Endothelial cell of umbilical vein (primary cell): ENCODE measurements around the gene GRK1. TPM values are rescaled to one million over a fixed set of nuclear protein-coding genes. Genes with fewer than 3 reads are reported as not detected.

Experiments used
- BruUV-seq: library from RNA; stranded (reverse); fragments of 400-500 nt; replicated peaks from 2 replicates; lab custom pipeline; 2021; lab: Mats Ljungman, UMichigan
- CTCF ChIA-PET: fragments of 300-600, 350-600 bp; sonication (Branson Sonifier 250); formaldehyde crosslinking; loops from one replicate; lab custom pipeline; 2021; ENCODE audit warnings: antibody characterized with exemption, inconsistent platforms; lab: Charles Lee
- POLR2A ChIA-PET: fragments of 300-600, 350-600 bp; sonication (Branson Sonifier 250); formaldehyde crosslinking; loops from one replicate; lab custom pipeline; 2021; ENCODE audit warnings: antibody characterized with exemption, inconsistent platforms; lab: Charles Lee
- DNase-seq: peaks from one replicate; pipeline ENCODE4 v3.0.0-alpha.2; 2011; ENCODE audit warnings: low read depth, low spot score
- FAIRE-seq: peaks from 2 replicates; lab custom pipeline; 2011; peaks lifted over from hg19 to GRCh38; lab: Jason Lieb, UNC
- H2AFZ ChIP-seq: 2 replicates; pipeline ENCODE4 v1.6.0; 2012; ENCODE audit warnings: low read depth, low read length, control low read depth, inconsistent platforms
- H3K27ac ChIP-seq: 2 replicates; pipeline ENCODE4 v1.5.1; 2011; ENCODE audit warnings: low read depth, mild to moderate bottlenecking, control low read depth, low read length, moderate library complexity; ENCODE audit not compliant: insufficient read depth
- H3K27me3 ChIP-seq, 2 experiments: 2 replicates each; pipeline versions ENCODE4 v1.6.0 to v1.6.1; 2011; ENCODE audit warnings: low read length in 2 of 2, mixed read lengths in 1 of 2; ENCODE audit not compliant: control insufficient read depth in 2 of 2, insufficient read depth in 2 of 2
- H3K36me3 ChIP-seq, 2 experiments: 2 replicates in 1 of 2; 3 replicates in 1 of 2; pipeline ENCODE4 v1.5.1; 2011; ENCODE audit warnings: low read length in 2 of 2, mild to moderate bottlenecking in 1 of 2, moderate library complexity in 1 of 2; ENCODE audit not compliant: control insufficient read depth in 2 of 2, insufficient read depth in 2 of 2; ENCODE audit errors: extremely low read depth in 1 of 2
- H3K4me1 ChIP-seq: 3 replicates; pipeline ENCODE4 v1.5.1; 2011; ENCODE audit warnings: mild to moderate bottlenecking, low read length; ENCODE audit not compliant: control insufficient read depth, insufficient read depth; ENCODE audit errors: extremely low read depth
- H3K4me2 ChIP-seq: 2 replicates; pipeline ENCODE4 v1.6.1; 2011; ENCODE audit warnings: low read length, control low read depth, mixed read lengths; ENCODE audit not compliant: insufficient read depth
- H3K4me3 ChIP-seq, 3 experiments: fragments of 200-600 bp in 1 of 3; sonication (generic), shearing (Covaris generic) in 1 of 3; replicated peaks in 1 of 3; 2 replicates each; pipeline ENCODE4 v1.5.1; 2011 to 2016; ENCODE audit warnings: control low read depth in 3 of 3, low read length in 3 of 3, mild to moderate bottlenecking in 2 of 3, inconsistent platforms in 1 of 3, low read depth in 1 of 3, moderate library complexity in 1 of 3; ENCODE audit not compliant: insufficient read depth in 1 of 3
- H3K79me2 ChIP-seq: 2 replicates; pipeline ENCODE4 v1.6.0; 2012; ENCODE audit warnings: low read length, inconsistent platforms; ENCODE audit not compliant: control insufficient read depth, insufficient read depth
- H3K9ac ChIP-seq: replicated peaks from 2 replicates; pipeline ENCODE3; 2011; ENCODE audit warnings: low read length, control low read depth; ENCODE audit not compliant: insufficient read depth; ENCODE audit errors: extremely low read depth
- H3K9me1 ChIP-seq: replicated peaks from 3 replicates; pipeline ENCODE4 v1.6.0; 2011; ENCODE audit warnings: mild to moderate bottlenecking, low read length; ENCODE audit not compliant: control insufficient read depth, insufficient read depth; ENCODE audit errors: extremely low read depth
- H3K9me3 ChIP-seq: replicated peaks from 2 replicates; pipeline ENCODE4 v1.5.1; 2012; ENCODE audit warnings: low read length, inconsistent platforms; ENCODE audit not compliant: control insufficient read depth, insufficient read depth
- H4K20me1 ChIP-seq: replicated peaks from 2 replicates; pipeline ENCODE3; 2011; ENCODE audit warnings: mild to moderate bottlenecking, low read length; ENCODE audit not compliant: control insufficient read depth, insufficient read depth; ENCODE audit errors: extremely low read depth
- CTCF ChIP-seq, 2 donors: IDR thresholded peaks; 1 replicate in 1 of 2; 2 replicates in 1 of 2; pipeline ENCODE4 v1.5.1; 2011; ENCODE audit warnings: low read length in 2 of 2, mild to moderate bottlenecking in 2 of 2, moderate library complexity in 2 of 2, control low read depth in 1 of 2, inconsistent platforms in 1 of 2, low read depth in 1 of 2; ENCODE audit not compliant: insufficient read depth in 1 of 2; ENCODE audit errors: extremely low read depth in 1 of 2
- EZH2 ChIP-seq: IDR thresholded peaks from 2 replicates; pipeline ENCODE4 v1.6.1; 2012; ENCODE audit warnings: borderline replicate concordance, low read depth, mild to moderate bottlenecking, moderate library complexity, low read length, inconsistent platforms; ENCODE audit not compliant: severe bottlenecking
- FOS ChIP-seq: IDR thresholded peaks from 2 replicates; pipeline ENCODE4 v1.6.1; 2011; ENCODE audit warnings: mild to moderate bottlenecking, low read length, moderate library complexity, borderline replicate concordance; ENCODE audit not compliant: insufficient read depth
- GATA2 ChIP-seq: IDR thresholded peaks from 2 replicates; pipeline ENCODE4 v1.7.0; 2011; ENCODE audit warnings: low read depth, mild to moderate bottlenecking, moderate library complexity, mixed read lengths, low read length; ENCODE audit not compliant: insufficient read length, insufficient read depth
- JUN ChIP-seq: IDR thresholded peaks from 2 replicates; pipeline ENCODE4 v1.6.1; 2011; ENCODE audit warnings: borderline replicate concordance, low read depth; ENCODE audit not compliant: insufficient read length, insufficient read depth
- MAX ChIP-seq: IDR thresholded peaks from 2 replicates; pipeline ENCODE4 v1.6.1; 2011; ENCODE audit not compliant: insufficient read depth, insufficient read length
- MYC ChIP-seq: IDR thresholded peaks from one replicate; pipeline ENCODE4 v1.6.1; 2011; ENCODE audit warnings: mild to moderate bottlenecking, low read depth, low read length
- POLR2A ChIP-seq: IDR thresholded peaks from 2 replicates; pipeline ENCODE4 v1.6.1; 2012; ENCODE audit warnings: low read depth, mild to moderate bottlenecking, control low read depth, low read length
- POLR2AphosphoS5 ChIP-seq: IDR thresholded peaks from 2 replicates; pipeline ENCODE4 v1.6.1; 2012; ENCODE audit warnings: low read depth, mild to moderate bottlenecking, control low read depth, low read length, moderate library complexity; ENCODE audit not compliant: insufficient read depth
- dilution Hi-C: fragments of 300-500 bp; cut with MboI; formaldehyde crosslinking; loops from one replicate; pipeline ENCODE4 v1.15.0; 2019; ENCODE audit warnings: low sequenced_read_pairs; ENCODE audit not compliant: extremely low pct_ligation_motif_present
- intact Hi-C: fragments of 100-400 bp; cut with micrococcal nuclease; formaldehyde crosslinking; loops from one replicate; pipeline ENCODE4 v1.10.0; 2022
- polyA plus RNA-seq, 4 experiments: library from polyadenylated mRNA; depleted of rRNA in 3 of 4; stranded (reverse) in 3 of 4; unstranded in 1 of 4; fragments of >200 nt; gene quantifications; 2 replicates each; pipeline versions ENCODE4 v1.2.1 to v1.2.3, GENCODE V29; 2011 to 2012; ENCODE audit warnings: missing spikeins in 1 of 4
- total RNA-seq: library from RNA; stranded (reverse); gene quantifications from 2 replicates; pipeline ENCODE4 v1.2.3, GENCODE V29; 2021

Gene GRK1
- total and polyA plus RNA-seq, 2 donors (not counting 3 experiments of a cell fraction or from before 2014, with no cell fraction given): not detected

GRCh38 chr13:113732961-113733950, 66.2 kb downstream of the GRK1 start:
- H2AFZ ChIP-seq: no peak overlapping the region
- no peaks in the 10 kb centered on the region for H3K36me3 ChIP-seq
- H4K20me1 ChIP-seq: no peaks in the 10 kb centered on the region
- TF ChIP-seq MYC (no peak), FOS (no peak), EZH2 (no peak), GATA2 (no peak), JUN (no peak), POLR2AphosphoS5 (no peak), CTCF (IDR thresholded peaks at IDR 0.05; ENCODE audit: extremely low read depth in 1 of 2, insufficient read depth in 1 of 2, low read depth in 1 of 2, low read length in 2 of 2) (no peak), POLR2A (no peak), MAX (no peak)
- no peaks in the 10 kb centered on the region for H3K79me2 ChIP-seq
- no peak overlapping the region for H3K4me3 ChIP-seq
- ChIA-PET CTCF (interaction anchor here (1.6 kb wide), 1 partner anchor 9 kb away, joined by 6 read pairs; no protein-coding TSS in a partner anchor), POLR2A (no interaction called here)
- no peak overlapping the region for H3K27ac ChIP-seq
- DNase-seq (no peak), FAIRE-seq (no peak)
- H3K4me2 ChIP-seq: no peak overlapping the region
- no peak overlapping the region for H3K9ac ChIP-seq
- H3K4me1 ChIP-seq: no peaks in the 10 kb centered on the region
- H3K9me1 ChIP-seq: no peaks in the 10 kb centered on the region
- peaks cover 0 to 2% of the 10 kb centered on the region in 2 experiments for H3K27me3 ChIP-seq
- dilution Hi-C loops: no loop called here
- intact Hi-C loops: no loop called here
- no TSS peak for BruUV-seq
- H3K9me3 ChIP-seq: no peaks in the 10 kb centered on the region
